Gastrocnemius medialis (tissue), 4 donors: Measurements from ENCODE around the gene SLC7A6. TPM values are rescaled to one million over a fixed set of nuclear protein-coding genes. Genes with fewer than 3 reads are reported as not detected.

Experiments
- ATAC-seq, 2 donors: fragments of 150-250 bp; one replicate each; pipeline ENCODE4 v1.9.1; 2016
- DNase-seq, 2 donors: peaks; one replicate each; pipeline ENCODE4 v3.0.0-alpha.2; 2019
- H3K27ac ChIP-seq, 4 donors: fragments of 200-600 bp; sonication (generic); 1 replicate in 1 of 4; 2 replicates in 3 of 4; pipeline ENCODE4 v1.5.1; 2016 to 2018; ENCODE audit warnings: mild to moderate bottlenecking in 2 of 4, moderate library complexity in 1 of 4
- H3K27me3 ChIP-seq, 3 donors: fragments of 200-600 bp; sonication (generic) in 2 of 3; 1 replicate in 1 of 3; 2 replicates in 2 of 3; pipeline versions ENCODE4 v1.5.1 to v1.6.0; 2016 to 2019; ENCODE audit warnings: mild to moderate bottlenecking in 1 of 3, moderate library complexity in 1 of 3
- H3K36me3 ChIP-seq, 2 donors: fragments of 200-600 bp; sonication (generic) in 1 of 2; one replicate each; pipeline ENCODE4 v1.5.1; 2017 to 2018
- H3K4me1 ChIP-seq, 2 donors: fragments of 200-600 bp; sonication (generic) in 1 of 2; one replicate each; pipeline ENCODE4 v1.5.1; 2016 to 2017; ENCODE audit warnings: mild to moderate bottlenecking in 2 of 2
- H3K4me3 ChIP-seq, 4 donors: fragments of 200-600 bp; sonication (generic) in 3 of 4; 1 replicate in 1 of 4; 2 replicates in 3 of 4; pipeline ENCODE4 v1.5.1; 2016 to 2019; ENCODE audit warnings: mild to moderate bottlenecking in 2 of 4
- H3K9me3 ChIP-seq, 3 donors: fragments of 200-600 bp; sonication (generic) in 2 of 3; 1 replicate in 1 of 3; 2 replicates in 2 of 3; pipeline ENCODE4 v1.5.1; 2016 to 2019
- CTCF ChIP-seq, 5 experiments: fragments of 450-650 bp in 3 of 5; fragments of 200-600 bp in 2 of 5; sonication (generic) in 2 of 5; IDR thresholded peaks in 4 of 5; conservative IDR thresholded peaks in 1 of 5; 1 replicate in 4 of 5; 2 replicates in 1 of 5; pipeline ENCODE4 v1.5.1; 2016 to 2019; ENCODE audit warnings: antibody characterized with exemption in 5 of 5, mild to moderate bottlenecking in 3 of 5, moderate library complexity in 3 of 5
- POLR2A ChIP-seq, 2 donors: fragments of 450-650 bp; IDR thresholded peaks; one replicate each; pipeline ENCODE4 v1.6.1; 2017; ENCODE audit warnings: antibody characterized with exemption in 2 of 2, mild to moderate bottlenecking in 2 of 2, moderate library complexity in 2 of 2
- in situ Hi-C, 4 donors: fragments of 200-750 bp; cut with MboI; loops; one replicate each; pipeline versions ENCODE4 v1.15.0 to v1.8.0; 2017; ENCODE audit warnings: low sequenced_read_pairs in 4 of 4
- intact Hi-C: fragments of 100-400 bp; cut with DNase I; formaldehyde crosslinking; loops from one replicate; pipeline ENCODE4 v1.15.1; 2023; ENCODE audit warnings: low total_unique reads
- total RNA-seq, 4 donors: library from RNA; depleted of rRNA; stranded (reverse); fragments of >200 nt; gene quantifications; one replicate each; pipeline versions ENCODE4 v1.1.0 to v1.2.3, GENCODE V29; 2016

Gene SLC7A6
- total RNA-seq, 4 donors from 2014 or later, result 97.3 to 205 (median 117) TPM

DNA sequence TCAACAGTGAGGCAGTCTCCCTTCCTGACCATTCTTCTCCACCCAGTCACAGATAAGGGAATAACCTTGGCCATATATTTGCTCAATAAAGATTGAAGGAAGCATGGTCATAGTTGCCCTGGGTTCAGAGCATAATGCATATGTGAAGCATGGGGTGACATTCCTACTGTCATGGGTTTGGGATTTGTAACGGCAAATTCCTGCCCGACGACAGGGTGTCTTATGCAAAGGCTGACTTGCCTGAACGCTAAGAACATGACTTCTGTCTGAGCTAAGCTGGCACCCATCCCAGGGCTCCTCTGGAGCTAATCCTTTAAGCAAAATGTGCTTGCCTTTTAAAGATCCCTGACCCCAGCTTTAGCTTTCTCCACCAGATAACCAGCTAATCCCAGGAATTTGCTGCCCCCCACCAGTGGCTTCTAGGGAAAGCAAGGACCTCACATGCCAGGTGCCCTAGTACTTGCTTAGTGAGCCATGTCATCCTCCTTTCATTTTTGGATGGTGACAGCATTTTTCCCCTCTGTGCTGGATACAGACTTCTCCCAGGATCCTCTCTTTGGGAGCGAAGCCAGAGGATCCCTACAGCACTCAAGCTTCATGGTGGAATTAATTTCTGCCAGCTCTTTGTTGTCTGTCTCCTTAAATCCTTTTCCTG is 34.7 kb downstream of the SLC7A6 start:
- peak; percentile 43 to 62 for ATAC-seq
- H3K9me3 ChIP-seq, result no peaks in the 10 kb centered on the region

DNA sequence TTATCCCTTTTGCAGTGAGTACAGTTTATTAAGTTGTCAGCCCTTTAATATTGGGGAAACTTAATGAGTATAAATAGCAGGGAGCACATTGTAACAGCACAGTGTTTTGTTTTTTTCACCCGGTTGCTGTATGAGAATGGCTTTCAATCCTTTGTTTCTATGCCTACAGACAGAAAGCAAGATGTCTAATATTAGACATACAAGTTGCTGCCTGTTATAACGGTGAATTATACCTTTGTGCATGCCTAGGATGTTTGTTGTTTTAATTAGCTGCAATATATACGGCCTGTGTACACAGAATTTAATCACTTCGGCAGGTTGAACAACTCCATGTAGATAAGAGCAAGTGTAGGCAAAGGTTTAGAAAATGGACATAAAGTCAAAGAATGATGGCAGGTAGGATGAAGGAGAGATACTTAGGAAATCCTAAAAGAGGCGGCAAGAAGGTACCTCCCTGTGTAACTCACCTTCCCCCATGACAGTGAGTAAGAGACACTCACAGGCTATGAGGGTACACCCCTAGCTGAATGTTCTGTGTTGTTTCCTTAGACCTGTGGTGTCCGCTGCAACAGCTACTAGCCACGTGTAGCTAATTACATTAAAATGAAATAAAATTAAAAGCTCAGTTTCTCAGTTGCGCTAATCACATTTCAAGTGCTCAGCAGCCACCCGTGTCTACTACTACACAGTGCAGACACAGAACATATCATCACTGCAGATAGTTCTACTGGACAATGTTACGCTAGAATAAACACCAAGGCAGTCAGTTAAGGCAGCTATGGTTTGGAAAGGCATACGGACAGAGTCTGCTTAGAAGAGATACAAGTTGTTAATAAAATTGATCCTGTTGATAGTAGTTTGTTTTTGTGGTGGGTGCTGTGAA is 35.5 kb downstream of the SLC7A6 start:
- intact Hi-C loops, result no loop called here
- in situ Hi-C loops, result no loop called here
- Histone ChIP-seq H3K27ac (peak overlapping the region; percentile 74 to 95 (median 82)), H3K36me3 (peaks cover 0 to 88% of the 10 kb centered on the region in 2 donors), H3K4me1 (peaks cover 23 to 35% of the 10 kb centered on the region in 2 donors), H3K4me3 (no peak overlapping the region), H3K27me3 (no peaks in the 10 kb centered on the region), H3K9me3 (no peaks in the 10 kb centered on the region)
- peak in 1 of 2 donors; percentile 11 for ATAC-seq
- no peak for DNase-seq
- TF ChIP-seq CTCF (IDR thresholded peaks at IDR 0.05 in 4 of 5, conservative IDR thresholded peaks at IDR 0.05 in 1 of 5), result no peak
- TF ChIP-seq POLR2A (IDR thresholded peaks at IDR 0.05), result no peak

More for the DNA sequence above, 34.7 kb downstream of the SLC7A6 start:
- peak; percentile 51 to 80 for DNase-seq
- in situ Hi-C loops (no loop called here), intact Hi-C loops (no loop called here)
- peaks cover 0 to 89% of the 10 kb centered on the region in 2 donors for H3K36me3 ChIP-seq
- H3K4me1 ChIP-seq, result peaks cover 23 to 35% of the 10 kb centered on the region in 2 donors
- peak overlapping the region; percentile 74 to 95 (median 82) for H3K27ac ChIP-seq
- H3K27me3 ChIP-seq, result no peaks in the 10 kb centered on the region
- H3K4me3 ChIP-seq, result no peak overlapping the region
- no peak for TF ChIP-seq POLR2A (IDR thresholded peaks at IDR 0.05)

- in situ Hi-C loops (no loop called here), intact Hi-C loops (no loop called here)
- Histone ChIP-seq H3K9me3 (no peaks in the 10 kb centered on the region), H3K36me3 (peaks cover 0 to 81% of the 10 kb centered on the region in 2 donors), H3K27me3 (no peaks in the 10 kb centered on the region), H3K4me1 (peaks cover 23 to 30% of the 10 kb centered on the region in 2 donors), H3K27ac (peak overlapping the region; percentile 74 to 95 (median 82)), H3K4me3 (no peak overlapping the region)
- DNase-seq, result no peak
- ATAC-seq, result no peak
- no peak for TF ChIP-seq CTCF (IDR thresholded peaks at IDR 0.05 in 4 of 5, conservative IDR thresholded peaks at IDR 0.05 in 1 of 5)
- no peak for TF ChIP-seq POLR2A (IDR thresholded peaks at IDR 0.05)
Measured at GRCh38 chr16:68300734-68301459, 36.6 kb downstream of the SLC7A6 start.

- no peak for ATAC-seq
- TF ChIP-seq CTCF (IDR thresholded peaks at IDR 0.05 in 4 of 5, conservative IDR thresholded peaks at IDR 0.05 in 1 of 5) (no peak), POLR2A (IDR thresholded peaks at IDR 0.05) (no peak)
- Histone ChIP-seq H3K4me3 (no peak overlapping the region), H3K36me3 (peaks cover 0 to 49% of the 10 kb centered on the region in 2 donors), H3K27me3 (no peaks in the 10 kb centered on the region), H3K27ac (no peak overlapping the region), H3K9me3 (no peaks in the 10 kb centered on the region), H3K4me1 (peaks cover 19 to 24% of the 10 kb centered on the region in 2 donors)
- in situ Hi-C loops, result no loop called here
- intact Hi-C loops, result no loop called here
- DNase-seq, result no peak
Measured at GRCh38 chr16:68306633-68307032, 42.3 kb downstream of the SLC7A6 start.
